ENCODE measurements around the gene PGLYRP3. TPM values are rescaled to one million over a fixed set of nuclear protein-coding genes. Genes with fewer than 3 reads are reported as not detected.
"Not testable (repeated sequence)": the region's sequence is repeated elsewhere in the genome, so short reads cannot be mapped to it uniquely, and the experiment has no call there.

PGLYRP3 gene
- polyA plus RNA-seq, 4 donors: not detected

GRCh38 chr1:153348511-153349362 is 36.0 kb upstream of the PGLYRP3 start, which contains the start of gene PGLYRP4:
Gene PGLYRP4, minus strand, starts transcription at chr1:153348841. Its CDS starts 909 bp downstream, at chr1:153347932.
- DNase-seq (ENCODE audit: low read depth in 4 of 4, low spot score in 2 of 4): no peak

DNA sequence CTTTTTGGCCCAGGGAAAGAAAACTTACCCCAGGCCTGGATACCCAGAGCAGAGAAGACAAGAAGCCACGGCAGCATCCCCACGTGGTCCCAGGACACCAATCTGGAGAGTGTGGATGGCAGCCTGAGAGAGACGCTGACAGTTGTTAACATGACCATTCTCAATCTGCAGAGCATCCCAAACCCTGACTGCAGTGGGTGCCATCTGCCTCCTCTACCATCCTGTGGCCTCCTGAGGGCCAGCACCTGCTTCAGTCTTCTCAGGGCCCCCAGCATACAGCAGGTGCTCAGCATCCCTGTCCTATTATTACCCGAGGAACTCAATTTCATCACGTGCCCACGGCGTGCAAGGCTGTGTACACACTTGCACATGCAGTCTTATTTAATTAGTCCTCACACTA is 35.1 kb upstream of the PGLYRP3 start:
- DNase-seq (ENCODE audit: low read depth in 4 of 4, low spot score in 2 of 4): no peak

DNA sequence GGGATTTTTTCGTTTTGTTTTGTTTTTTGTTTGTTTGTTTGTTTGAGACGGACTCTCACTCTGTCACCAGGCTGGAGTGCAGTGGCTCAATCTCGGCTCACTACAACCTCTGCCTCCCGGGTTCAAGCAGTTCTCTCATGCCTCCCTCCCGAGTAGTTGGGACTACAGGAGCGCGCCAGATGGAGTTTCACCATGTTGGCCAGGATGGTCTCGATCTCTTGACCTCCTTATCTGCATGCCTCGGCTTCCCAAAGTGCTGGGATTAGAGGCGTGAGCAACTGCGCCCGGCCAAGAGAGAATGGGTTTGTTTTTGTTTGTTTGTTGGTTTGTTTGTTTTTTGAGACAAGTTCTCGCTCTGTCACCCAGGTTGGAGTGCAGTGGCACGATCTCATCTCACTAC is 34.3 kb upstream of the PGLYRP3 start:
- not testable (repeated sequence) for DNase-seq (ENCODE audit: low read depth in 4 of 4, low spot score in 2 of 4)

GRCh38 chr1:153346077-153346723 is 33.4 kb upstream of the PGLYRP3 start:
- no peak for DNase-seq (ENCODE audit: low read depth in 4 of 4, low spot score in 2 of 4)

DNA sequence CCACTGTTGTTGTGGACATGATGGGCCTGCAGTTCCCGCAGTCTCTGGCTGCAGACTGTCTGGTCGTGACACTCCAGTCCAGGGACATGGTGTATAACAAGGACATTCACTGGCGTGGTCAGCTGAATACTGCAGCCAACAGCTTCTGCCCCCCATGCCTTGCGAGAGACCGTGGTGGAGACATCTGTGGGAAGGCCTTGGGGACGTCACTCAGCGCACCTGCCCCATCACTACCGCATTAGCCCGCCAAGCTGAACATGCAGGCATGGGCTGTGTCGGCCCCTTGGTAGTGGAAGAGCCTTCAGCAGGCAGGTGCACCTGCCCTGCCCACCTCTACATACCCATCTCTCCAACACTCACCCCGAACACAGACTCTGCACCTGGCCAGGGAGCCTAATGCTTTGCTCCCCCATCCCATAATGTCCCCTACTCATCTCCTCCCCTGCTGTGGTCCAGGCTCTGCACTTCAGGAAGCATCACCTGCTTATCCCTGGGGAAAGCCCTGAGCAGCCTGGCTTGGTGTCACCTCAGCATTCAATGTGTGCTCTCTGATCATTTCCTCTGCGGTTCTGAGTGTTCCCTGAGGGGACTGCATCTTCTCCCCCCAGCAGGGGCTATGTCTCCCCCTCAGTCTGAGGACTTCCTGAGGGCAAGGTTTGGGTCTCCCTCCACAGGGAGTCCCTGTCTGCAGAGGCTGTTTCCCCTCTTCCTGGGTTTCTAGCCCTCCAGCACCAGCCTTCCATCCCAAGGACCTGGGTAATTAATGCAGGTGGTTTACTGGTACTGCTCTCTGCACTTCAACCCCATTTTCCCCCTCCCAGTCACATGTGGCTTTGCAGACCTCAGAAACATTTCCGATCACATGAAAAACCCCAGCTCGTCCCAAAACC is 32.7 kb upstream of the PGLYRP3 start:
- DNase-seq (ENCODE audit: low read depth in 4 of 4, low spot score in 2 of 4): no peak

- DNase-seq (ENCODE audit: low read depth in 4 of 4, low spot score in 2 of 4): no peak
Observed at GRCh38 chr1:153344718-153345025, 31.9 kb upstream of the PGLYRP3 start.

GRCh38 chr1:153343811-153344717 is 31.3 kb upstream of the PGLYRP3 start:
- DNase-seq (ENCODE audit: low read depth in 4 of 4, low spot score in 2 of 4): no peak

GRCh38 chr1:153343040-153343681 is 30.4 kb upstream of the PGLYRP3 start:
- DNase-seq (ENCODE audit: low read depth in 4 of 4, low spot score in 2 of 4): no peak

GRCh38 chr1:153342178-153342577 is 29.4 kb upstream of the PGLYRP3 start:
- DNase-seq (ENCODE audit: low read depth in 4 of 4, low spot score in 2 of 4): no peak

DNA sequence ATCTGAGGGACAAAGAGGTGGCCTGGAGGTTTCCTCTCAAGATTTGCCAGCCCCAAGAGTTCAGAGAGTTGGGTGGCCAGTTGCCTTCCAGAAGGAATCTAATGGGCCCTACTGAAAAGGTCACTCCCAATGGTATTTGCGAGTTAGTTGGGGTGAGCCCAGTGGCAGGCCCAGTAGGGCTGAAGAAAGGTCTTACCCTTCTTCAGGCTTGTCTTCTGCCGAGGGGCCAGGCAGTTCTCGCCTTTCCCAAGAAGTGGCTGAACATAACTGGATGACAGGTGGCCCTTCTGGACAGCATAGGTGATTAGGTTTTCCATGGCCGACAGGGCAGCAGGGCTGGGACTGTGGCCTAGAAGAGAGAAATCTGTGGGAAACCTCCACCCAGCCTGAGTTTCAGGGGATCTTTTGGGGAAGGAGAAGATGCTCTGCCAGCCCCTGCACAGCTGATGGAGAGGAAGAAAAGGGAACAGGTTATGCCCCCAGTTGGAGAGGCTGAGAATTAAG is 28.7 kb upstream of the PGLYRP3 start:
- no peak for DNase-seq (ENCODE audit: low read depth in 4 of 4, low spot score in 2 of 4)

DNA sequence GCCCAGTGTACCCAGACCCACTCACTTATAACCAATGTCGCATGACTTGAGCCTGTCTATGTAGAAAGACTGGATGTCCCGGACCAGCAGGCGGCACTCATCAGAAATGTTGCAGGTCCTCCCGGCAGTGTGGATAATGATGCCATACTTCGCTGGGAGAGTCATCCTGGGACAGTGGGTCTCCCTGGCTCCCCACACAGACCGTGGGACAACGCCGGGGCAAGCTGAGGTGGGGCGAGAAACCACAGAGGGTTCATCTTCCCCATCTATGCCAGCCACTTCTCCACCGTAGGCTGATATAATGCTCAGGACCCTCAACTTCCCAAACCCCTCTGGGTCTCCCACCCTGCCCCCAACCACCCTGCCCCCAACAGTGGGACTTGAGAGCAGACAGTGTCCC is 27.6 kb upstream of the PGLYRP3 start:
- no peak for DNase-seq (ENCODE audit: low read depth in 4 of 4, low spot score in 2 of 4)

DNA sequence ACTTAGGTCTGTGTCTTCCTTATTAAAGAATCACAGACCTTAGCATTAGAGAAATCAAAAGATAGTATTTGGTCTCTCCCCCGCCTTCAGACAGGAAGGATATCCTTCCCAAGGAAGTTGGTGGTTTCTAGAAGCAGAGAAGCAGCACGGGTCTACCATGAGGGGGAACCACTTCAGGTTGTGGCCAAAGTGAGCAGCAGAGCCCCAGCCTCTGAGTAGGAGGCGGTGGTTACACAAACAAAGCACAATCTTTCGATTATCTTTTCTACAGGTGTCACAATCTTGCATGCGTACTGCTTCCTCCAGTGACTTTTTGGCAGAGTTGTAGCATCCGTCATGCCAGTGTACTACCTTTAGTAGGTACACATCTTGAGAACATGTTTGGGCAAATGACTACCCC is 27.1 kb upstream of the PGLYRP3 start:
- DNase-seq (ENCODE audit: low read depth in 4 of 4, low spot score in 2 of 4): no peak

GRCh38 chr1:153337980-153338853 is 25.5 kb upstream of the PGLYRP3 start:
- DNase-seq (ENCODE audit: low read depth in 4 of 4, low spot score in 2 of 4): no peak

DNA sequence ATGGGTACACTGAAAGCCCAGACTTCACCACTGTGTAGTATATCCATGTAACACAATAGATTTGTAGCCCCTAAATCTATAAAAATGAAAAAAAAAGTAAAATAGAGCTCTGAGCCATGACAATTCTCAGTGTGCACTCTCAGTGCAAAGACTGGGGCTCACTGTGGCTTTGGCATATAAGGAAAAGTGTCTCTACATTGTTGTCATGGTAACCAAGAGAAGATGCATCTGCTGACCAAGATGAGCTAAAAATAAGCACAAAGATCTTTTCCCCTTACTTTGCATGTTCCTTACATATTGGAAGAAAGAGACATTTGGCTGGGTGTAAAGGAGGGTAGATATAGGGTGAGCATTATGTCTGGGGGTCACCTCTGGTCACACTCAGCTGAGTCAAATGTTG is 23.9 kb upstream of the PGLYRP3 start:
- DNase-seq (ENCODE audit: low read depth in 4 of 4, low spot score in 2 of 4): no peak

DNA sequence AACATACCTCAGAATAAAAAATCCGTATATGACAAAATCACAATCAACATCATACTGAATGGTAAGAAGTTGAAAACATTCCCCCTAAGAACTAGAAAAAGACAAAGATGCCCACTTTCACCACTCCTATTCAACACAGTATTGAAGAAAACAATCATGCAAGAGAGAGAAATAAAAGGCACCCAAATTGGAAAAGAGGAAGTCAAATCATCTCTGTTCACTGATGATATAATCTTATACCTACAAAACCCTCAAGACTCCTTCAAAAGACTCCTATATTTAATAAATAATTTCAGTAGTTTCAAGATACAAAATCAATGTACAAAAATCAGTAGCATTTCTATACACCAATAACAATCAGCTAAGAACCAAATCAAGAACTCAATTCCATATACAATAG is 21.1 kb upstream of the PGLYRP3 start:
- no peak for DNase-seq (ENCODE audit: low read depth in 4 of 4, low spot score in 2 of 4)

- no peak for DNase-seq (ENCODE audit: low read depth in 4 of 4, low spot score in 2 of 4)
Observed at GRCh38 chr1:153324912-153325311, 12.2 kb upstream of the PGLYRP3 start.

DNA sequence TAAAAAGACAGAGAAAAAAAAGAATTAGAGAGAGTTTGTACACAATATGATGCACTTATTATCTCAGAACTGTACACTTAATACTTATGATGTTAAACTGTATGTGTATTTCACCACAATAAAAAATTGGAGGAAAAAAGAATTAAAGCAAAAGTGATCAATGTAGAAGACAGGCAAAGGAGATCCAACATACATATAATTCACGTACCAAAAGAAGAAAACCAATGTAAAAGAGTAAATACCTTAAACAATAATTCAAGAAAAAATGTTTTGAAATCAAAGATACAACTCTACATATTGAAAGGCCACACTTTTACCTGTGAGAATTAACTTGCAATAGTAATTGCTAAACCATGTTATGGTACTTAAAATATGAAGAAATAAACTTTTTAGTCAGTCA is 9.8 kb upstream of the PGLYRP3 start:
- no peak for DNase-seq (ENCODE audit: low read depth in 4 of 4, low spot score in 2 of 4)

- DNase-seq (ENCODE audit: low read depth in 4 of 4, low spot score in 2 of 4): not testable (repeated sequence)
Observed at GRCh38 chr1:153318145-153318544, 5.4 kb upstream of the PGLYRP3 start.

GRCh38 chr1:153316013-153316412 is 3.3 kb upstream of the PGLYRP3 start:
- DNase-seq (ENCODE audit: low read depth in 4 of 4, low spot score in 2 of 4): not testable (repeated sequence)

Measured in left renal cortex interstitium (tissue), 4 donors.